HG02610 (cell line): ENCODE data around the gene TGFB1.
"Not testable (repeated sequence)": the region's sequence is repeated elsewhere in the genome, so short reads cannot be mapped to it uniquely, and the experiment has no call there.

Experiments used
- ATAC-seq: cut with Tn5 transposase; IDR thresholded peaks from one replicate; pipeline ENCODE4 v1.9.1; 2021; ENCODE audit warnings: mild to moderate bottlenecking, moderate library complexity; ENCODE audit not compliant: unreplicated experiment

Gene TGFB1

GRCh38 chr19:41371119-41371518, 17.4 kb upstream of the TGFB1 start:
- not testable (repeated sequence) for ATAC-seq

GRCh38 chr19:41369769-41370168, 16.0 kb upstream of the TGFB1 start:
- ATAC-seq, result no peak

- no peak for ATAC-seq
Measured at GRCh38 chr19:41367848-41368301, 14.2 kb upstream of the TGFB1 start.

- ATAC-seq, result no peak
Measured at GRCh38 chr19:41366089-41366488, 12.4 kb upstream of the TGFB1 start.

GRCh38 chr19:41364524-41365391, 11.0 kb upstream of the TGFB1 start:
- no peak for ATAC-seq

GRCh38 chr19:41363753-41364523, 10.2 kb upstream of the TGFB1 start, which contains the start of gene B9D2:
B9D2 (minus strand) TSS chr19:41364149; CDS start chr19:41363519, 630 bp downstream.
- peak; percentile 84 for ATAC-seq

- ATAC-seq, result no peak
Measured at GRCh38 chr19:41363371-41363752, 9.6 kb upstream of the TGFB1 start.

- no peak for ATAC-seq
Measured at GRCh38 chr19:41362143-41362847, 8.6 kb upstream of the TGFB1 start.

- ATAC-seq, result no peak
Measured at GRCh38 chr19:41359741-41360140, 6.0 kb upstream of the TGFB1 start.

GRCh38 chr19:41357746-41358145, 4.0 kb upstream of the TGFB1 start:
- ATAC-seq, result no peak

GRCh38 chr19:41356984-41357739, 3.4 kb upstream of the TGFB1 start:
- ATAC-seq, result no peak

- no peak for ATAC-seq
Measured at GRCh38 chr19:41355802-41356201, 2.1 kb upstream of the TGFB1 start.

- ATAC-seq, result no peak
Measured at GRCh38 chr19:41355035-41355434, 1.3 kb upstream of the TGFB1 start.

GRCh38 chr19:41354343-41354953, 726 bp upstream of the TGFB1 start:
- ATAC-seq, result no peak

GRCh38 chr19:41352609-41353465, 885 bp downstream of the TGFB1 start:
- ATAC-seq, result no peak

- ATAC-seq, result no peak
Measured at GRCh38 chr19:41352279-41352608, 1.5 kb downstream of the TGFB1 start.

- ATAC-seq, result peak; percentile 52
Measured at GRCh38 chr19:41351339-41352245, 2.1 kb downstream of the TGFB1 start.

- no peak for ATAC-seq
Measured at GRCh38 chr19:41350735-41351338, 2.9 kb downstream of the TGFB1 start.
